Coronary artery (tissue), 2 donors: Measurements from ENCODE around the gene S100A8.

Source experiments
- DNase-seq: peaks from one replicate; pipeline ENCODE4 v3.0.0-alpha.2; 2017; ENCODE audit warnings: low spot score
- H3K27ac ChIP-seq, 2 donors: fragments of 200-600 bp; sonication (generic); one replicate each; pipeline ENCODE4 v1.5.1; 2016 to 2019
- H3K4me3 ChIP-seq: fragments of 200-600 bp; sonication (generic); 2 replicates; pipeline ENCODE4 v1.5.1; 2016; ENCODE audit warnings: mild to moderate bottlenecking, moderate library complexity
- TF ChIP-seq, protein P1 (sequence below): fragments of 200-600 bp; sonication (generic); IDR thresholded peaks from one replicate; pipeline ENCODE4 v1.5.1; 2019; ENCODE audit warnings: antibody characterized with exemption

The S100A8 gene

DNA sequence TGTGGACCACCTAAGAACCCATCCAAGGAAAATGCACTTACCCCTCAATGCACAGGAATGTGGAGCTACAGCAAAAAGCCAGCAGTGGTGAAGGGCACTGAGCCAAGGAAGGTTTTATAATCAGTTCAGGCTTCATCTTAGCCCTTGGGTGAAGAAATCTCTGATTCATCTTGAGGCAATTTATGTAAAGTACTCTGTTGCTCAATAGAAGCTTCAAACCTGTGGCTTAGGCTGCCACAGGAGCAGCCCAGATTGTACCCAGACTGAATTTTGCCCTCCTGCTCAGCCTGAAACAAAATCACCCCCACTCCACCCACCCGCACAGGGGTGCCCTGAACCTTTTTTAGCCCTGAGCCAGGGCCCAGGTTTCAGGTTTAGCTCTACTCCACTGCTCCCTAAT lies 15.4 kb downstream of the S100A8 start, which contains the start of gene S100A12:
TSS of gene S100A12 (minus strand) at position 111 of the 400 bp plus-strand sequence. CDS start 1,029 bp downstream, outside the sequence.
- H3K27ac ChIP-seq, result no peak within 1 kb of the TSS
- peak; percentile 49 for DNase-seq
- TF ChIP-seq, protein P1, sequence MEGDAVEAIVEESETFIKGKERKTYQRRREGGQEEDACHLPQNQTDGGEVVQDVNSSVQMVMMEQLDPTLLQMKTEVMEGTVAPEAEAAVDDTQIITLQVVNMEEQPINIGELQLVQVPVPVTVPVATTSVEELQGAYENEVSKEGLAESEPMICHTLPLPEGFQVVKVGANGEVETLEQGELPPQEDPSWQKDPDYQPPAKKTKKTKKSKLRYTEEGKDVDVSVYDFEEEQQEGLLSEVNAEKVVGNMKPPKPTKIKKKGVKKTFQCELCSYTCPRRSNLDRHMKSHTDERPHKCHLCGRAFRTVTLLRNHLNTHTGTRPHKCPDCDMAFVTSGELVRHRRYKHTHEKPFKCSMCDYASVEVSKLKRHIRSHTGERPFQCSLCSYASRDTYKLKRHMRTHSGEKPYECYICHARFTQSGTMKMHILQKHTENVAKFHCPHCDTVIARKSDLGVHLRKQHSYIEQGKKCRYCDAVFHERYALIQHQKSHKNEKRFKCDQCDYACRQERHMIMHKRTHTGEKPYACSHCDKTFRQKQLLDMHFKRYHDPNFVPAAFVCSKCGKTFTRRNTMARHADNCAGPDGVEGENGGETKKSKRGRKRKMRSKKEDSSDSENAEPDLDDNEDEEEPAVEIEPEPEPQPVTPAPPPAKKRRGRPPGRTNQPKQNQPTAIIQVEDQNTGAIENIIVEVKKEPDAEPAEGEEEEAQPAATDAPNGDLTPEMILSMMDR, result no peak
- no peak within 1 kb of the TSS for H3K4me3 ChIP-seq

DNA sequence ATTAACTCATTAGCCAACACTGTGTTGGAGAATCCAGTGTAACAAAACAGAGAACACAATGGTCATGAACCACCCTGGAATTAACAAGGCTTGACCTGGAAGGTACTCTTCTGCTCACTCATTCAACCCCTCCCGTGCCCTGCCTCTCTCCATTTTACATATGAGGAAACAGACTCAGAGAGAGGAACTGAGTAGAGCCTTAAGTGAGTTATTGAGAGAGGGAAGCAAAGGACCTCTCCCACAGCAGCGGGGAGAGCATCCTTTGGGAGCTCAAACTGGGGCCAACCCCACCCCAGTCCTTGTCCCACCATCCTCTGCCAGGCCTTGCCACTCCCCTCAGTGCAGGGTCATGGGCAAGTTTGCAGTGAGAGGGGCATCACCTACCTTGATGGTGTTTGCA lies 16.8 kb downstream of the S100A8 start:
- Histone ChIP-seq H3K27ac (no peak overlapping the region), H3K4me3 (no peak overlapping the region)
- DNase-seq, result peak; percentile 8
- TF ChIP-seq, protein P1, result no peak

DNA sequence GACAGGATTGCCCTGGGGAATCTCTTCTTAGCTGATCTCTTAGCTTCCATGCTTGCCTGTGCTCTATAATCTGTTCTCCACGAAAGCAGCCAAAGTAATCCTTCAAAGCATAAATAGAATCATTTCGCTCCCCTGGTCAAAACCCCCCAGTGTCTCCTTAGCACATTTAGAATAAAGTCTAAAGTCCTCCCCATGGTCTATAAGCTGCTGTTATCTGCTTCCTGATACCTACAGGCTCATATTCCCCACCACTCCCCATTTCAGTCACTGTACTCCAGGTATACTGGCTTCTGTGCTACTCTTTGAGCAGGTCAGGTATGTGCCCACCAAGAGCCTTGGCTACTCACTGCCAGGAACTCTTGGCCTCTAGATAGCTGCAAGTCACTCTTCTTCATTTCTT lies 18.3 kb downstream of the S100A8 start:
- DNase-seq, result peak; percentile 26
- Histone ChIP-seq H3K27ac (no peak overlapping the region), H3K4me3 (no peak overlapping the region)
- TF ChIP-seq, protein P1, result no peak

DNA sequence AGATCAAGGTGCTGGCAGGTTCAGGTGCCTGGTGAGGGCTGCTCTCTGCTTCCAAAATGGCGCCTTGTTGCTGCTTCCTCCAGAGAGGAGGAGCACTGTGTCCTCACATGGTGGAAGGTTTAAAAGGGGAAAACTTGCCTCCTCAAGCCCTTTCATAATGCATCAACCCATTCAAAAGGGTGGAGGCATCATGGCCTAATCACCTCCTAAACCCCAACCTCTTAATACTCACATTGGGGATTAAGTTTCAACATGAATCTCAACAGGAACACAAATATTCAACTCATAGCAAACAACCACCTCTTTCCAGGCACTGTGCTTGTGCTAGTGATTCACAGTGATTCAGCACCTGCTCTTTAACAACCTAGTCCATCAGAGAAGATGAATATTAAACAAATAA lies 19.6 kb downstream of the S100A8 start:
- DNase-seq, result peak; percentile 8
- TF ChIP-seq, protein P1, result no peak
- no peak overlapping the region for H3K27ac ChIP-seq
- no peak overlapping the region for H3K4me3 ChIP-seq

DNA sequence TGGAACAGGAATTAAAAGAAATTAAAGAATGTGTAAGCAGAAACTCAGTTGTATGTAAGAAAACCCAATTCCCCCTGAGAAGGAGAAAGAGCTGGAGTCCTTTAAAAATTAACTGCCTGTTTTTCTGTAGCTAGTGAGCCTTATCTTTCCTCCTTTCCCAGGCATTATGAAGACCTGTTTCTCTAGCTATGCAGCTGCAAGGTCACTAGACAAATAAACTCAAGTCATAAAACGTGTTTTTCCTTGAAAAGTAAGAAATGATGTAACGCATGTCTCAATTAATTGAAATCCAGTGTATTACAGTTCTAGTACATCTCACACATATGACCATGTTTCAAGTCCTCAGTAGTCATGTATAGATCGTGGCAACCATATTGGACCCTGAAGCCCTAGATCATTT lies 20.7 kb downstream of the S100A8 start:
- no peak overlapping the region for H3K27ac ChIP-seq
- no peak for DNase-seq
- TF ChIP-seq, protein P1, result no peak

DNA sequence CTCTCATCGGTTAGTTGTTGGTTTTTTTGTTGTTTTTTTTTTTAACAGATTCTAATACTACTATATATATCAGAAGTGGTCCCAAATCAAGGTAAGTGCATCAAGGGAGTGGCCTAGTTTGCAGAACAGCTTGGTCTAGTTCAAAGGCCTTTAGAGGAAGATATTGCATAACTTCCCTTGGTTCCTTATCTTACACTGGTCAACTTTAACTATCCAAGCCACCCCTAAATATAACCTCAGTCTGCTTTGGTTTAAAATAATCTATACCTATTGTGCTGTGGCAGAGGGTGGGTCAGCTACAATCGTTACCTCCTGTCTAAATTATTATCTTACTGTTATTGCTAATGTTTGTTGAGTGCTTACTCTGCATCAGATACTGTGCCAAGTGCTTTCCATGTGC lies 22.4 kb downstream of the S100A8 start:
- DNase-seq, result no peak
- no peak overlapping the region for H3K27ac ChIP-seq
- H3K4me3 ChIP-seq, result no peak overlapping the region
- TF ChIP-seq, protein P1, result no peak

More for the DNA sequence above, 20.7 kb downstream of the S100A8 start:
- no peak overlapping the region for H3K4me3 ChIP-seq

DNA sequence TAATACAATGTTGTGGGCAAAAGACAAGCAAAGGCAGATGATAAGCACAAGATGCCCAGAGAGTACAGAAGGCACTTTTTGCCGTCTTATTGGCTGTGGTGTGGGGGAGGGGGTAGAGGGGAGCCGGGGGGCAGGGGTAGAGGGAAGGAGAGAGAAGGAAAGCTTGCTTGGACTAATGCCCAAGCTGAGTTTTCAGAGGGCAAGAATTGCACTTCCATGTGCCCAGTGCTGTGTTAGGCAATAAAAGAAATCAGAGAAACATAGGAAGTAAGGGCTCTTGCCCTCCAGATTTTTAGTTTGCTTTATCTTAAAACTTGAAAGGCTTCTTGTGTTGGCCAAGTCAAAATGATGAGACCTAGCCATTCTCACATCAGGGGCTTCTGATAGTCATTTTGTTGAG lies 23.8 kb downstream of the S100A8 start:
- Histone ChIP-seq H3K27ac (no peak overlapping the region), H3K4me3 (no peak overlapping the region)
- TF ChIP-seq, protein P1, result no peak
- DNase-seq, result no peak
